ENCODE data around the gene PIP5KL1. TPM values are rescaled to one million over a fixed set of nuclear protein-coding genes. Genes with fewer than 3 reads are reported as not detected.
A peak's percentile ranks its signal among the peaks of the same experiment; 100 is the strongest.

The PIP5KL1 gene
- total RNA-seq, 1 donor from 2014 or later = 5.8 TPM

- H3K9me3 Mint-ChIP-seq = no peaks in the 10 kb centered on the region
- no peaks in the 10 kb centered on the region for H3K27me3 Mint-ChIP-seq
- H3K27ac Mint-ChIP-seq = peak overlapping the region; percentile 39
- H3K36me3 Mint-ChIP-seq = no peaks in the 10 kb centered on the region
- peak; percentile 26 for TF ChIP-seq CTCF (conservative IDR thresholded peaks at IDR 0.05)
- peak overlapping the region; percentile 85 for H3K4me3 Mint-ChIP-seq
- DNase-seq (ENCODE audit: extremely low spot score, unreplicated experiment) = no peak
- H3K4me1 Mint-ChIP-seq (ENCODE audit: unreplicated experiment) = peaks cover 49% of the 10 kb centered on the region
Measured at GRCh38 chr9:127977884-127978647, 47.5 kb upstream of the PIP5KL1 start.

- Mint-ChIP-seq H3K27ac (peak overlapping the region; percentile 39), H3K9me3 (no peaks in the 10 kb centered on the region), H3K4me1 (ENCODE audit: unreplicated experiment) (peaks cover 57% of the 10 kb centered on the region), H3K27me3 (no peaks in the 10 kb centered on the region), H3K36me3 (no peaks in the 10 kb centered on the region), H3K4me3 (peak overlapping the region; percentile 85)
- no peak for TF ChIP-seq CTCF (conservative IDR thresholded peaks at IDR 0.05)
- DNase-seq (ENCODE audit: extremely low spot score, unreplicated experiment) = no peak
Measured at GRCh38 chr9:127977009-127977883, 46.7 kb upstream of the PIP5KL1 start.

GRCh38 chr9:127976498-127976897, 45.9 kb upstream of the PIP5KL1 start:
- TF ChIP-seq CTCF (conservative IDR thresholded peaks at IDR 0.05) = no peak
- H3K9me3 Mint-ChIP-seq = no peaks in the 10 kb centered on the region
- peak overlapping the region; percentile 50 for H3K27ac Mint-ChIP-seq
- H3K4me1 Mint-ChIP-seq (ENCODE audit: unreplicated experiment) = peaks cover 59% of the 10 kb centered on the region
- peak overlapping the region; percentile 61 for H3K4me3 Mint-ChIP-seq
- DNase-seq (ENCODE audit: extremely low spot score, unreplicated experiment) = no peak
- H3K27me3 Mint-ChIP-seq = no peaks in the 10 kb centered on the region
- H3K36me3 Mint-ChIP-seq = no peaks in the 10 kb centered on the region

GRCh38 chr9:127975376-127976315, 45.1 kb upstream of the PIP5KL1 start:
- Mint-ChIP-seq H3K27me3 (no peaks in the 10 kb centered on the region), H3K36me3 (no peaks in the 10 kb centered on the region), H3K4me1 (ENCODE audit: unreplicated experiment) (peaks cover 57% of the 10 kb centered on the region), H3K9me3 (no peaks in the 10 kb centered on the region), H3K27ac (peak overlapping the region; percentile 4), H3K4me3 (peak overlapping the region; percentile 61)
- no peak for TF ChIP-seq CTCF (conservative IDR thresholded peaks at IDR 0.05)
- no peak for DNase-seq (ENCODE audit: extremely low spot score, unreplicated experiment)

GRCh38 chr9:127974769-127975261, 44.2 kb upstream of the PIP5KL1 start:
- Mint-ChIP-seq H3K27ac (peak overlapping the region; percentile 60), H3K4me1 (ENCODE audit: unreplicated experiment) (peaks cover 65% of the 10 kb centered on the region)
- no peak for TF ChIP-seq CTCF (conservative IDR thresholded peaks at IDR 0.05)

More at GRCh38 chr9:127974769-127975261, 44.2 kb upstream of the PIP5KL1 start:
- peak overlapping the region; percentile 43 for H3K4me3 Mint-ChIP-seq
- H3K9me3 Mint-ChIP-seq = no peaks in the 10 kb centered on the region
- H3K36me3 Mint-ChIP-seq = no peaks in the 10 kb centered on the region
- no peaks in the 10 kb centered on the region for H3K27me3 Mint-ChIP-seq
- DNase-seq (ENCODE audit: extremely low spot score, unreplicated experiment) = no peak

Data from type B pancreatic cell (in vitro differentiated cells).